ENCODE results near the gene RENBP.

DNA sequence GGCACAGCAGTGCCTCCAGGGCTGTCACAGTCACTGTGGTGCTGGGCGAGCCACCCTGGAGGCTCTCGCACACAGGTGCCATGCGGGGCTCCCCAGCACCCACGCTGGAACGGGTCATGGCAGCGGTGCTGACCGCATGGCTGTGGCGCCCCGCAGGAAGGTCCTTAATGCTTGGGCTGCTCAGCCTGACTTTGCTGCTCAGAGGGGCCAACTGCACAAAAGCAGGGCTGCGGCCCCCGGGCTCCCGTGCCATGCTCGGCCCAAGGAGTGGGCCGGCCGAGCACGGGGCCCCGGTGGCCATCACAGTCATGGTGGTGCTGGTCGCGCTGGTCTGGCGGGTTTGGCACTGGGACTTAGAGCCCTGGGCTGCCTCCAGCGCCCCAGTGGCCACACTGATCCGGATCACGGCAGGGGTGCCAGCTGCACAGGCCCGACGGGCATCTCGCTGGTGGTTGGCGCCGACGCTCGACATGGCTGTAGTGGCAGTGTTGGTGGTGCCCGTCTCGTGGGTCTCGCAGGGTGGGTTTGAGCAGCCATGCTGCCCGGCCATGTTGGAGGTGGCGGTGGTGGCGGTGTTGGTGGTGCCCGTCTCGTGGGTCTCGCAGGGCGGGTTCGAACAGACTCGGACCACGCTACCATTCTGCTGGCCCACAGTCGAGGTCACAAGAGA, 10.2 kb upstream of the RENBP start:
- TF ChIP-seq, protein P1, sequence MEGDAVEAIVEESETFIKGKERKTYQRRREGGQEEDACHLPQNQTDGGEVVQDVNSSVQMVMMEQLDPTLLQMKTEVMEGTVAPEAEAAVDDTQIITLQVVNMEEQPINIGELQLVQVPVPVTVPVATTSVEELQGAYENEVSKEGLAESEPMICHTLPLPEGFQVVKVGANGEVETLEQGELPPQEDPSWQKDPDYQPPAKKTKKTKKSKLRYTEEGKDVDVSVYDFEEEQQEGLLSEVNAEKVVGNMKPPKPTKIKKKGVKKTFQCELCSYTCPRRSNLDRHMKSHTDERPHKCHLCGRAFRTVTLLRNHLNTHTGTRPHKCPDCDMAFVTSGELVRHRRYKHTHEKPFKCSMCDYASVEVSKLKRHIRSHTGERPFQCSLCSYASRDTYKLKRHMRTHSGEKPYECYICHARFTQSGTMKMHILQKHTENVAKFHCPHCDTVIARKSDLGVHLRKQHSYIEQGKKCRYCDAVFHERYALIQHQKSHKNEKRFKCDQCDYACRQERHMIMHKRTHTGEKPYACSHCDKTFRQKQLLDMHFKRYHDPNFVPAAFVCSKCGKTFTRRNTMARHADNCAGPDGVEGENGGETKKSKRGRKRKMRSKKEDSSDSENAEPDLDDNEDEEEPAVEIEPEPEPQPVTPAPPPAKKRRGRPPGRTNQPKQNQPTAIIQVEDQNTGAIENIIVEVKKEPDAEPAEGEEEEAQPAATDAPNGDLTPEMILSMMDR (IDR thresholded peaks at IDR 0.05), result no peak
- no peak for TF ChIP-seq RAD21 (IDR thresholded peaks at IDR 0.05; ENCODE audit: low read length)
- TF ChIP-seq, protein P2, sequence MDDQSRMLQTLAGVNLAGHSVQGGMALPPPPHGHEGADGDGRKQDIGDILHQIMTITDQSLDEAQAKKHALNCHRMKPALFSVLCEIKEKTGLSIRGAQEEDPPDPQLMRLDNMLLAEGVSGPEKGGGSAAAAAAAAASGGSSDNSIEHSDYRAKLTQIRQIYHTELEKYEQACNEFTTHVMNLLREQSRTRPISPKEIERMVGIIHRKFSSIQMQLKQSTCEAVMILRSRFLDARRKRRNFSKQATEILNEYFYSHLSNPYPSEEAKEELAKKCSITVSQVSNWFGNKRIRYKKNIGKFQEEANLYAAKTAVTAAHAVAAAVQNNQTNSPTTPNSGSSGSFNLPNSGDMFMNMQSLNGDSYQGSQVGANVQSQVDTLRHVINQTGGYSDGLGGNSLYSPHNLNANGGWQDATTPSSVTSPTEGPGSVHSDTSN (IDR thresholded peaks at IDR 0.05), result no peak
- no peak for TF ChIP-seq RCOR1 (IDR thresholded peaks at IDR 0.05; ENCODE audit: low read length)

Measured in SK-N-SH (cell line).